ENCODE measurements around the gene GABRA6.
"Not testable (repeated sequence)": the region's sequence is repeated elsewhere in the genome, so short reads cannot be mapped to it uniquely, and the experiment has no call there.

The GABRA6 gene

GRCh38 chr5:161685461-161685860 lies at the start of gene GABRA6:
Gene GABRA6 (plus strand): TSS chr5:161685721. CDS start chr5:161685990, 269 bp downstream.
- no peak for DNase-seq (ENCODE audit: low spot score)

- no peak for DNase-seq (ENCODE audit: low spot score)
Observed at GRCh38 chr5:161637591-161637990, 47.9 kb upstream of the GABRA6 start.

- DNase-seq (ENCODE audit: low spot score), result no peak
Observed at GRCh38 chr5:161641444-161641843, 44.1 kb upstream of the GABRA6 start.

- no peak for DNase-seq (ENCODE audit: low spot score)
Observed at GRCh38 chr5:161645264-161645663, 40.3 kb upstream of the GABRA6 start.

GRCh38 chr5:161651926-161652325 lies 33.6 kb upstream of the GABRA6 start:
- DNase-seq (ENCODE audit: low spot score), result not testable (repeated sequence)

GRCh38 chr5:161660806-161661205 lies 24.7 kb upstream of the GABRA6 start:
- no peak for DNase-seq (ENCODE audit: low spot score)

GRCh38 chr5:161663431-161663830 lies 22.1 kb upstream of the GABRA6 start:
- no peak for DNase-seq (ENCODE audit: low spot score)

GRCh38 chr5:161676103-161676502 lies 9.4 kb upstream of the GABRA6 start:
- DNase-seq (ENCODE audit: low spot score), result peak; percentile 37

- DNase-seq (ENCODE audit: low spot score), result no peak
Observed at GRCh38 chr5:161686149-161686548, 628 bp downstream of the GABRA6 start.

GRCh38 chr5:161686881-161687280 lies 1.4 kb downstream of the GABRA6 start:
- DNase-seq (ENCODE audit: low spot score), result no peak

- no peak for DNase-seq (ENCODE audit: low spot score)
Observed at GRCh38 chr5:161687316-161687715, 1.8 kb downstream of the GABRA6 start.

- no peak for DNase-seq (ENCODE audit: low spot score)
Observed at GRCh38 chr5:161691911-161692310, 6.4 kb downstream of the GABRA6 start.

GRCh38 chr5:161697001-161697400 lies 11.5 kb downstream of the GABRA6 start:
- DNase-seq (ENCODE audit: low spot score), result no peak

GRCh38 chr5:161700065-161700464 lies 14.5 kb downstream of the GABRA6 start:
- DNase-seq (ENCODE audit: low spot score), result no peak

GRCh38 chr5:161703528-161703927 lies 18.0 kb downstream of the GABRA6 start:
- no peak for DNase-seq (ENCODE audit: low spot score)

- DNase-seq (ENCODE audit: low spot score), result no peak
Observed at GRCh38 chr5:161707382-161707781, 21.9 kb downstream of the GABRA6 start.

- no peak for DNase-seq (ENCODE audit: low spot score)
Observed at GRCh38 chr5:161709239-161709638, 23.7 kb downstream of the GABRA6 start.

GRCh38 chr5:161713042-161713441 lies 27.5 kb downstream of the GABRA6 start:
- no peak for DNase-seq (ENCODE audit: low spot score)

- DNase-seq (ENCODE audit: low spot score), result no peak
Observed at GRCh38 chr5:161719157-161719556, 33.6 kb downstream of the GABRA6 start.

- DNase-seq (ENCODE audit: low spot score), result no peak
Observed at GRCh38 chr5:161720460-161720859, 34.9 kb downstream of the GABRA6 start.

- no peak for DNase-seq (ENCODE audit: low spot score)
Observed at GRCh38 chr5:161734741-161735140, 49.2 kb downstream of the GABRA6 start.

- no peak for DNase-seq (ENCODE audit: low spot score)
Observed at GRCh38 chr5:161740433-161740832, 54.9 kb downstream of the GABRA6 start.

GRCh38 chr5:161744276-161744675 lies 58.8 kb downstream of the GABRA6 start:
- DNase-seq (ENCODE audit: low spot score), result no peak

- no peak for DNase-seq (ENCODE audit: low spot score)
Observed at GRCh38 chr5:161745392-161745791, 59.9 kb downstream of the GABRA6 start.

- no peak for DNase-seq (ENCODE audit: low spot score)
Observed at GRCh38 chr5:161751265-161751664, 65.7 kb downstream of the GABRA6 start.
